ENCODE data around the gene MTAP. TPM values are rescaled to one million over a fixed set of nuclear protein-coding genes. Genes with fewer than 3 reads are reported as not detected.

The MTAP gene
- total RNA-seq, 1 donor from 2014 or later: 73.4 TPM

DNA sequence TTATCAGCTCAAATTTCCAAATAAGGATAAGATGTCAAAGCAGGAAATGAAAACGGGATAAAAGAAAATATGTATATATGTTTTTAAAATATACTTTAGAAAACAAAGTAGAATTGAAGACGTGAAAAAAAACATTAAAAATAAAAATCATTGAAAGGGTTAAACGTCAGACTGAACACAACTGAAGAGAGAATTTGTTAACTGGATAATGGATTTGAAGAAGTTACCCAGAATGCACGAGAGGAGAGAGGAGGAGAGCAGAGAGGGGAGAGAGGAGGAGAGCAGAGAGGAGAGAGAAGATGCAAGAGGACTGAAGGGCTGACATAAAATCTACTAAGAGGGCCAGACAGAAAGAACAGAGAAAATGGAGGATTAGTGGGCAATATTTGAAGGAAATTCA, 103.8 kb downstream of the MTAP start:
- Mint-ChIP-seq H3K36me3 (peaks cover 22% of the 10 kb centered on the region), H3K4me1 (ENCODE audit: unreplicated experiment) (no peaks in the 10 kb centered on the region), H3K27ac (no peak overlapping the region), H3K27me3 (no peaks in the 10 kb centered on the region), H3K4me3 (no peak overlapping the region), H3K9me3 (peaks cover 8% of the 10 kb centered on the region)
- TF ChIP-seq, protein P1, sequence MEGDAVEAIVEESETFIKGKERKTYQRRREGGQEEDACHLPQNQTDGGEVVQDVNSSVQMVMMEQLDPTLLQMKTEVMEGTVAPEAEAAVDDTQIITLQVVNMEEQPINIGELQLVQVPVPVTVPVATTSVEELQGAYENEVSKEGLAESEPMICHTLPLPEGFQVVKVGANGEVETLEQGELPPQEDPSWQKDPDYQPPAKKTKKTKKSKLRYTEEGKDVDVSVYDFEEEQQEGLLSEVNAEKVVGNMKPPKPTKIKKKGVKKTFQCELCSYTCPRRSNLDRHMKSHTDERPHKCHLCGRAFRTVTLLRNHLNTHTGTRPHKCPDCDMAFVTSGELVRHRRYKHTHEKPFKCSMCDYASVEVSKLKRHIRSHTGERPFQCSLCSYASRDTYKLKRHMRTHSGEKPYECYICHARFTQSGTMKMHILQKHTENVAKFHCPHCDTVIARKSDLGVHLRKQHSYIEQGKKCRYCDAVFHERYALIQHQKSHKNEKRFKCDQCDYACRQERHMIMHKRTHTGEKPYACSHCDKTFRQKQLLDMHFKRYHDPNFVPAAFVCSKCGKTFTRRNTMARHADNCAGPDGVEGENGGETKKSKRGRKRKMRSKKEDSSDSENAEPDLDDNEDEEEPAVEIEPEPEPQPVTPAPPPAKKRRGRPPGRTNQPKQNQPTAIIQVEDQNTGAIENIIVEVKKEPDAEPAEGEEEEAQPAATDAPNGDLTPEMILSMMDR (conservative IDR thresholded peaks at IDR 0.05): no peak
- DNase-seq (ENCODE audit: extremely low spot score, unreplicated experiment): no peak

DNA sequence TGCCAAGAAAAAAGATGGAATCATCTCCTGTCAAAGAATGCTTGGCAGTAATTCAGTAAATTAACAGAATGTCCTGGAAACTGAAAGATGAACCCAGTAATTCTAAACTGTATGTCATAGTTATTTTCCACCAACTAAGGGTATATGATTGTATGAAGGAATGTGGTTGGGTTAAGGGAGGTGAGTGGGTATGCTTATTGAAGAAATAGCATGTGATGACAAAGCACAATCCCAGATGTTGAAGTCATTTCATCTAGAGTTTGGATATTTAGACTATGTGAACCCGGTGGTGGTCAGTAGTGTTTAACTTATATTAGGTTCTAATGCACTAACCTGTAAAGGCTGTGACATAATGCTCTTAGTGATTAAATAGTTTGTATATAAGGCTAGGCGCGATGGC, 104.4 kb downstream of the MTAP start:
- H3K36me3 Mint-ChIP-seq: peaks cover 22% of the 10 kb centered on the region
- TF ChIP-seq, protein P1 (conservative IDR thresholded peaks at IDR 0.05): no peak
- H3K27me3 Mint-ChIP-seq: no peaks in the 10 kb centered on the region
- H3K4me1 Mint-ChIP-seq (ENCODE audit: unreplicated experiment): no peaks in the 10 kb centered on the region
- peaks cover 8% of the 10 kb centered on the region for H3K9me3 Mint-ChIP-seq
- no peak overlapping the region for H3K4me3 Mint-ChIP-seq
- H3K27ac Mint-ChIP-seq: no peak overlapping the region
- DNase-seq (ENCODE audit: extremely low spot score, unreplicated experiment): no peak

DNA sequence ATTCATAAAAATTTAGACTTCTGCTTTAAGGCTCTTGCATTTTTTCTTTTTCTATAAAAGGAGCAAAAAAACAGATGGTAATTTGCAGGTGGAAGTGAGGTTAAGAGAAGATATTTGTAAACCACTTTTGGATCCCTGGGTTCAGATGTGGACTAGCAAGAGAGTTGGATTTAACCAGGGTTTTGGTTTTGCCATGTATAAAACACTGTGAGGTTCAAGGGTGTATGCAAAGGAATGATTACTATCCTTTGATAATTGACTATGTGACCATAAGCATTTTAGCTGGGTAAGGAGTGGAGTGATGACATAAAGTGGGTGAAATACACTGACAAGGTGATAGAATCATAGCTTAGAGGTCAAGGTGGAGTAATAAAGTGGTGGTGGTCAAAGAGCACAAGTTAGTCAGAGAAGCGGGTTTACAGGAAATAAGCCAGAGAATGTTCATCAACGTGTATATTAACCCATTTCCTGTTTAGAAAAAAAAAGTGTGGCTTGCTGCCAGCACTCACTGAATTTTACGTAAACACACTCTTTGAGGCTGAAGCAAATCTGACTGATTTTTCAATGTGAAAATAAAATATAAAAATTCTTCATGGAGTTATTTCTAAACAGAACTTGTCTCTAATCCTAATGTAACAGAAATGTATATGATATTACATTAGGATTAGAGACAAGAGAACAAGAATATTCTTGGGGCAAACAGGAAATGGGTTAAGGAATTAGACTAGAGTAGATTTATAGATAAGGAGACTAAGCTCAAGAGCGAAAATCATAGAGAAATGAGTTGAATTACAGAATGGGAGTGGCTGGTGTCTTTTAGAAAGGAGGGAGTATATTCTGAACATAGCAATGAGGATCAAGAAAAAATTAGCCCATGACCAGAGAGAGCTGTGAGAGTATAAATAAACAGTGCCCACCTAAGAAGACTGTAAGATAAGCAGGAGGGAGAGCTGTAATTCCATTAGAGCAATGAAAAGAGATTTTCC, 117.2 kb downstream of the MTAP start:
- H3K4me1 Mint-ChIP-seq (ENCODE audit: unreplicated experiment): peaks cover 4% of the 10 kb centered on the region
- DNase-seq (ENCODE audit: extremely low spot score, unreplicated experiment): no peak
- H3K9me3 Mint-ChIP-seq: peaks cover 8% of the 10 kb centered on the region
- H3K27me3 Mint-ChIP-seq: no peaks in the 10 kb centered on the region
- H3K36me3 Mint-ChIP-seq: no peaks in the 10 kb centered on the region
- TF ChIP-seq, protein P1 (conservative IDR thresholded peaks at IDR 0.05): no peak
- peak overlapping the region; percentile 5 for H3K27ac Mint-ChIP-seq
- H3K4me3 Mint-ChIP-seq: no peak overlapping the region

DNA sequence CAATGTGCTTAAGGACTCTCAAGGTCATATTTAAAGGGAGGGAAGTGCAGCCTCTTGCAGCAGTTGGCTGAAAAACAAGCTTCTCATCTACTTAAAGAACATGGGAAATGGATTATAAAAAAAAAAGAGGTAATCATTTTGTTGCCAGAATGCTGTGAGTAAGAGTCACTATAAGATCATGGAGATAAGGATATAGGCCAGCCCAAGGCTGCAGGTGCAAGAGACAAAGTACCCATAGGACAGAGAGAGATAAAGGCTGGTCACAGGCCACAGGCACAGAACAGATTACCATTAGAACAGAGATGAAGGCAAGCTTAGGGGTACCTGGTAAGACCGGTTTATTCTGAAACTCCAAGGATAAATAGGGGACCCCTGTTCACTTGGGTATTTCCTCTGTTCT, 121.3 kb downstream of the MTAP start:
- no peaks in the 10 kb centered on the region for H3K27me3 Mint-ChIP-seq
- peaks cover 4% of the 10 kb centered on the region for H3K4me1 Mint-ChIP-seq (ENCODE audit: unreplicated experiment)
- TF ChIP-seq, protein P1 (conservative IDR thresholded peaks at IDR 0.05): no peak
- no peaks in the 10 kb centered on the region for H3K9me3 Mint-ChIP-seq
- no peak overlapping the region for H3K27ac Mint-ChIP-seq
- DNase-seq (ENCODE audit: extremely low spot score, unreplicated experiment): no peak
- no peaks in the 10 kb centered on the region for H3K36me3 Mint-ChIP-seq
- H3K4me3 Mint-ChIP-seq: no peak overlapping the region

DNA sequence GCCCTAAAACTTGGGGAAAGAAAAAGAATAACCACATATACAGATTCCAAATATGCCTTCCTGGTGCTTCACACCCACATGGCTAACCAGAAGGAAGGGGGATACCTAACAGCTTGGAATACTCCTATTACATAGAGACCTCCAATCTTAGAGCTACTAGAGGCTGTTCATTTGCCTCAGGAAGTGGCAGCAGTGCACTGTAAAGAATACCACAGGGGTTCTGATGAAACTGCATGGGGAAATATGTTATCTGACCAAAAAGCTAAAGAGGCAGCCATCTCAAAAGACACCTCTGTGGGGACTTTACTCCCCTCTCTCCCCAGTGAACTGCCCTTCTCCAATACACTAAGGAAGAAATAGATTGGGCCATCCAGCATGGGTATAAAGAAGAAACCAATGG, 125.3 kb downstream of the MTAP start:
- DNase-seq (ENCODE audit: extremely low spot score, unreplicated experiment): no peak
- H3K4me1 Mint-ChIP-seq (ENCODE audit: unreplicated experiment): no peaks in the 10 kb centered on the region
- H3K4me3 Mint-ChIP-seq: no peak overlapping the region
- no peaks in the 10 kb centered on the region for H3K27me3 Mint-ChIP-seq
- TF ChIP-seq, protein P1 (conservative IDR thresholded peaks at IDR 0.05): no peak
- peaks cover 4% of the 10 kb centered on the region for H3K9me3 Mint-ChIP-seq
- no peak overlapping the region for H3K27ac Mint-ChIP-seq
- peaks cover 10% of the 10 kb centered on the region for H3K36me3 Mint-ChIP-seq

Data from type B pancreatic cell (in vitro differentiated cells).